ENCODE data around the gene TBC1D5. TPM values are rescaled to one million over a fixed set of nuclear protein-coding genes. Genes with fewer than 3 reads are reported as not detected.

Gene TBC1D5
- polyA plus RNA-seq, 2 of the 4 experiments (the other 2 are of a cell fraction), result 36.7 to 72.2 TPM

DNA sequence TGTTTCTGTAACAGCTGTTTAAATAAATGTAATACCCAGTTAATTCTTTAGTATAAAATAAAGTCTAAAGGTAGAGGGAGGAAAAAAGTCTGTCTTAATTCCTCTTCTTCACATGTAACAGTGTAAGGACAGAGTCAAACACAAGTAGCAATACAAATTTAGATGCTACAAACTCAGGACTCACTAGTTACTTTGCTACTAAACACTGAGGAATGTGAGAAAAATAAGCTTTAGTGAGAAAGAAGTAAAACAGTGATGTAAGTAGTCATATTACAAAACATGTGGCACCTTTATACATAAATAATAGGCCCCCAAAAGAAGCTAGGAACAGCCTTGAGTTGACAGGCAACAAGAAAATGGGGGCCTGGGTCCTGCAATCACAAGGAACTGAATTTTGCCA is 113.0 kb downstream of the TBC1D5 start:
- no peak for ATAC-seq
- no peak for DNase-seq (ENCODE audit: low read depth in 1 of 2, low spot score in 1 of 2)
- Histone ChIP-seq H3K9me3 (no peaks in the 10 kb centered on the region), H3K4me2 (peak overlapping the region; percentile 3; the same call in 1 of the 3 replicates), H3K4me1 (peaks cover 37% of the 10 kb centered on the region), H3K4me3 (no peak overlapping the region), H3K27ac (peak overlapping the region; percentile 8 to 69; a peak in 3 of 6 replicates)
- no peak for FAIRE-seq
- CTCF ChIA-PET, result interaction anchor here (0.6 to 2.6 kb wide), 4 partner anchors 16 to 212 kb away, joined by 3 to 9 read pairs (median 4); no protein-coding TSS in a partner anchor
- POLR2A ChIA-PET, result no interaction called here
- TF ChIP-seq PHF8 (IDR thresholded peaks at IDR 0.05; ENCODE audit: borderline replicate concordance, low read depth) (no peak), JUNB (IDR thresholded peaks at IDR 0.05) (no peak), POLR2AphosphoS2 (conservative IDR thresholded peaks at IDR 0.05; ENCODE audit: low read length) (no peak), MAZ (IDR thresholded peaks at IDR 0.05; ENCODE audit: borderline replicate concordance, low read depth, low read length) (no peak), HOXB5 (CRISPR knock-in tag; IDR thresholded peaks at IDR 0.05) (no peak), EHF (CRISPR knock-in tag; IDR thresholded peaks at IDR 0.05) (no peak), GATA3 (IDR thresholded peaks at IDR 0.05; ENCODE audit: borderline replicate concordance) (no peak), NPAS2 (CRISPR knock-in tag; IDR thresholded peaks at IDR 0.05; ENCODE audit: borderline replicate concordance) (no peak), CEBPB (IDR thresholded peaks at IDR 0.05) (no peak), KDM1A (IDR thresholded peaks at IDR 0.05; ENCODE audit: low read depth) (no peak), NFE2L2 (conservative IDR thresholded peaks at IDR 0.05; ENCODE audit: low read length) (no peak), TP53 (CRISPR knock-in tag; IDR thresholded peaks at IDR 0.05) (no peak), SMC3 (IDR thresholded peaks at IDR 0.05) (no peak), CHD2 (IDR thresholded peaks at IDR 0.05; ENCODE audit: low read length, partially characterized antibody) (no peak), HDAC2 (IDR thresholded peaks at IDR 0.05) (no peak)
- TF ChIP-seq, protein P1, sequence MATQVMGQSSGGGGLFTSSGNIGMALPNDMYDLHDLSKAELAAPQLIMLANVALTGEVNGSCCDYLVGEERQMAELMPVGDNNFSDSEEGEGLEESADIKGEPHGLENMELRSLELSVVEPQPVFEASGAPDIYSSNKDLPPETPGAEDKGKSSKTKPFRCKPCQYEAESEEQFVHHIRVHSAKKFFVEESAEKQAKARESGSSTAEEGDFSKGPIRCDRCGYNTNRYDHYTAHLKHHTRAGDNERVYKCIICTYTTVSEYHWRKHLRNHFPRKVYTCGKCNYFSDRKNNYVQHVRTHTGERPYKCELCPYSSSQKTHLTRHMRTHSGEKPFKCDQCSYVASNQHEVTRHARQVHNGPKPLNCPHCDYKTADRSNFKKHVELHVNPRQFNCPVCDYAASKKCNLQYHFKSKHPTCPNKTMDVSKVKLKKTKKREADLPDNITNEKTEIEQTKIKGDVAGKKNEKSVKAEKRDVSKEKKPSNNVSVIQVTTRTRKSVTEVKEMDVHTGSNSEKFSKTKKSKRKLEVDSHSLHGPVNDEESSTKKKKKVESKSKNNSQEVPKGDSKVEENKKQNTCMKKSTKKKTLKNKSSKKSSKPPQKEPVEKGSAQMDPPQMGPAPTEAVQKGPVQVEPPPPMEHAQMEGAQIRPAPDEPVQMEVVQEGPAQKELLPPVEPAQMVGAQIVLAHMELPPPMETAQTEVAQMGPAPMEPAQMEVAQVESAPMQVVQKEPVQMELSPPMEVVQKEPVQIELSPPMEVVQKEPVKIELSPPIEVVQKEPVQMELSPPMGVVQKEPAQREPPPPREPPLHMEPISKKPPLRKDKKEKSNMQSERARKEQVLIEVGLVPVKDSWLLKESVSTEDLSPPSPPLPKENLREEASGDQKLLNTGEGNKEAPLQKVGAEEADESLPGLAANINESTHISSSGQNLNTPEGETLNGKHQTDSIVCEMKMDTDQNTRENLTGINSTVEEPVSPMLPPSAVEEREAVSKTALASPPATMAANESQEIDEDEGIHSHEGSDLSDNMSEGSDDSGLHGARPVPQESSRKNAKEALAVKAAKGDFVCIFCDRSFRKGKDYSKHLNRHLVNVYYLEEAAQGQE (IDR thresholded peaks at IDR 0.05), result no peak
- TF ChIP-seq, protein P2, sequence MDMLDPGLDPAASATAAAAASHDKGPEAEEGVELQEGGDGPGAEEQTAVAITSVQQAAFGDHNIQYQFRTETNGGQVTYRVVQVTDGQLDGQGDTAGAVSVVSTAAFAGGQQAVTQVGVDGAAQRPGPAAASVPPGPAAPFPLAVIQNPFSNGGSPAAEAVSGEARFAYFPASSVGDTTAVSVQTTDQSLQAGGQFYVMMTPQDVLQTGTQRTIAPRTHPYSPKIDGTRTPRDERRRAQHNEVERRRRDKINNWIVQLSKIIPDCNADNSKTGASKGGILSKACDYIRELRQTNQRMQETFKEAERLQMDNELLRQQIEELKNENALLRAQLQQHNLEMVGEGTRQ (IDR thresholded peaks at IDR 0.05), result no peak

DNA sequence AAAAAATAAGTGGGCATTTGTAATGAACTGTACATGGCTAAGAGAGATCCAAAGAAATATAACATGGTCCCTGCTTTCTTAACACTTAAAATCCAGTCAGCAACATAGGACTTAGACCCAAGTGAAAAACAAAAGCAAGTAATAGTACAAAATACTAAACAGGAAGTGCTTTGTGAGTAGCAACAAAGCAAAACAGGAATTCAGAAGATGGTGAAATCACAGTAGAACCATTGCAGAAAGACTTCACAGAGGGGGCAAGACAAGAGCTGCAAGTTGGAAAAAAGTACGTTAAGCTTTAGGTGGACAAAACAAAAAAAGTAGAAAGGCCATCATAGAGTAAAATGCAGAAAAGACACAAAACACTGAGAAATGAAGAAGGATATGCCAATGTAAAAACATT is 116.0 kb downstream of the TBC1D5 start:
- WGBS (ENCODE audit: missing lambda C conversion rate), result 92% methylated on average over 1 of the region's 1 CpG
- peaks cover 23% of the 10 kb centered on the region for H3K4me1 ChIP-seq
- no peak overlapping the region for H3K27ac ChIP-seq
- H3K9me3 ChIP-seq, result no peaks in the 10 kb centered on the region
- FAIRE-seq (no peak), ATAC-seq (no peak), DNase-seq (ENCODE audit: low read depth in 1 of 2, low spot score in 1 of 2) (no peak)
- H3K4me3 ChIP-seq, result no peak overlapping the region
- H3K4me2 ChIP-seq, result no peak overlapping the region
- TF ChIP-seq, protein P3, sequence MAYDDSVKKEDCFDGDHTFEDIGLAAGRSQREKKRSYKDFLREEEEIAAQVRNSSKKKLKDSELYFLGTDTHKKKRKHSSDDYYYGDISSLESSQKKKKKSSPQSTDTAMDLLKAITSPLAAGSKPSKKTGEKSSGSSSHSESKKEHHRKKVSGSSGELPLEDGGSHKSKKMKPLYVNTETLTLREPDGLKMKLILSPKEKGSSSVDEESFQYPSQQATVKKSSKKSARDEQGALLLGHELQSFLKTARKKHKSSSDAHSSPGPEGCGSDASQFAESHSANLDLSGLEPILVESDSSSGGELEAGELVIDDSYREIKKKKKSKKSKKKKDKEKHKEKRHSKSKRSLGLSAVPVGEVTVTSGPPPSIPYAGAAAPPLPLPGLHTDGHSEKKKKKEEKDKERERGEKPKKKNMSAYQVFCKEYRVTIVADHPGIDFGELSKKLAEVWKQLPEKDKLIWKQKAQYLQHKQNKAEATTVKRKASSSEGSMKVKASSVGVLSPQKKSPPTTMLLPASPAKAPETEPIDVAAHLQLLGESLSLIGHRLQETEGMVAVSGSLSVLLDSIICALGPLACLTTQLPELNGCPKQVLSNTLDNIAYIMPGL (CRISPR knock-in tag; IDR thresholded peaks at IDR 0.05; ENCODE audit: borderline replicate concordance), result no peak
- TF ChIP-seq RARB (CRISPR knock-in tag; IDR thresholded peaks at IDR 0.05), result no peak
- TF ChIP-seq, protein P4, sequence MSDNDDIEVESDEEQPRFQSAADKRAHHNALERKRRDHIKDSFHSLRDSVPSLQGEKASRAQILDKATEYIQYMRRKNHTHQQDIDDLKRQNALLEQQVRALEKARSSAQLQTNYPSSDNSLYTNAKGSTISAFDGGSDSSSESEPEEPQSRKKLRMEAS (IDR thresholded peaks at IDR 0.05), result no peak
- no peak for TF ChIP-seq RAD21 (conservative IDR thresholded peaks at IDR 0.05 in 1 of 2, IDR thresholded peaks at IDR 0.05 in 1 of 2)
- no peak for TF ChIP-seq CEBPB (IDR thresholded peaks at IDR 0.05)
- no peak for TF ChIP-seq CBX8 (IDR thresholded peaks at IDR 0.05)
- no peak for TF ChIP-seq MAZ (IDR thresholded peaks at IDR 0.05; ENCODE audit: borderline replicate concordance, low read depth, low read length)
- no peak for TF ChIP-seq JUN (IDR thresholded peaks at IDR 0.05)
- no peak for TF ChIP-seq GATA3 (IDR thresholded peaks at IDR 0.05; ENCODE audit: borderline replicate concordance)
- TF ChIP-seq NR3C1 (IDR thresholded peaks at IDR 0.05), result no peak
- TF ChIP-seq, protein P5, sequence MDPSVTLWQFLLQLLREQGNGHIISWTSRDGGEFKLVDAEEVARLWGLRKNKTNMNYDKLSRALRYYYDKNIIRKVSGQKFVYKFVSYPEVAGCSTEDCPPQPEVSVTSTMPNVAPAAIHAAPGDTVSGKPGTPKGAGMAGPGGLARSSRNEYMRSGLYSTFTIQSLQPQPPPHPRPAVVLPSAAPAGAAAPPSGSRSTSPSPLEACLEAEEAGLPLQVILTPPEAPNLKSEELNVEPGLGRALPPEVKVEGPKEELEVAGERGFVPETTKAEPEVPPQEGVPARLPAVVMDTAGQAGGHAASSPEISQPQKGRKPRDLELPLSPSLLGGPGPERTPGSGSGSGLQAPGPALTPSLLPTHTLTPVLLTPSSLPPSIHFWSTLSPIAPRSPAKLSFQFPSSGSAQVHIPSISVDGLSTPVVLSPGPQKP (IDR thresholded peaks at IDR 0.05; ENCODE audit: low read depth, low read length), result no peak
- no peak for TF ChIP-seq CHD4 (IDR thresholded peaks at IDR 0.05; ENCODE audit: borderline replicate concordance)
- TF ChIP-seq EP300 (IDR thresholded peaks at IDR 0.05), result no peak
- TF ChIP-seq PHF8 (IDR thresholded peaks at IDR 0.05; ENCODE audit: borderline replicate concordance, low read depth), result no peak
- no peak for TF ChIP-seq MYC (IDR thresholded peaks at IDR 0.05; ENCODE audit: borderline replicate concordance, low read length)
- TF ChIP-seq FOSB (CRISPR knock-in tag; IDR thresholded peaks at IDR 0.05), result no peak
- ChIA-PET POLR2A (no interaction called here), CTCF (no interaction called here)

All from A549 (cell line).